Thymus (tissue), 11 donors: ENCODE measurements around the gene TAF7. TPM values are rescaled to one million over a fixed set of nuclear protein-coding genes. Genes with fewer than 3 reads are reported as not detected.
"Not testable (repeated sequence)": the region's sequence is repeated elsewhere in the genome, so short reads cannot be mapped to it uniquely, and the experiment has no call there.

Experiments used
- DNase-seq, 9 donors: peaks; one replicate each; pipeline ENCODE4 v3.0.0-alpha.2; 2013; ENCODE audit warnings: low spot score in 9 of 9, low read depth in 6 of 9, missing footprints in 1 of 9
- H3K27ac ChIP-seq, 2 donors: one replicate each; pipeline ENCODE4 v1.5.1; 2013; ENCODE audit warnings: control low read depth in 1 of 2, low read depth in 1 of 2, low read length in 1 of 2, mild to moderate bottlenecking in 1 of 2, moderate library complexity in 1 of 2
- H3K27me3 ChIP-seq, 2 donors: one replicate each; pipeline ENCODE4 v1.5.1; 2013; ENCODE audit warnings: low read length in 1 of 2; ENCODE audit not compliant: control insufficient read depth in 2 of 2, insufficient read depth in 1 of 2
- H3K36me3 ChIP-seq, 2 donors: one replicate each; pipeline ENCODE4 v1.5.1; 2013; ENCODE audit warnings: low read length in 1 of 2, mild to moderate bottlenecking in 1 of 2, moderate library complexity in 1 of 2; ENCODE audit not compliant: control insufficient read depth in 2 of 2, insufficient read depth in 2 of 2
- H3K4me1 ChIP-seq, 2 donors: one replicate each; pipeline ENCODE4 v1.5.1; 2013; ENCODE audit warnings: low read length in 2 of 2; ENCODE audit not compliant: control insufficient read depth in 2 of 2, insufficient read depth in 2 of 2
- H3K4me3 ChIP-seq, 2 donors: one replicate each; pipeline ENCODE4 v1.5.1; 2013; ENCODE audit warnings: low read length in 2 of 2, control low read depth in 1 of 2, mild to moderate bottlenecking in 1 of 2
- H3K9me3 ChIP-seq, 2 donors: one replicate each; pipeline ENCODE4 v1.5.1; 2013; ENCODE audit warnings: low read length in 1 of 2, mild to moderate bottlenecking in 1 of 2; ENCODE audit not compliant: control insufficient read depth in 2 of 2, insufficient read depth in 1 of 2
- WGBS: extraction: QIAGEN DNeasy Blood & Tissue Kit; methylation state at CpG from one replicate; pipeline ENCODE4 v1.1.7; 2013; 5-methylcytosine and 5-hydroxymethylcytosine counted together
- polyA plus RNA-seq: library from polyadenylated mRNA; stranded (reverse); fragments of 200-250 nt; gene quantifications from one replicate; pipeline ENCODE4 v1.2.3, GENCODE V29; 2013
- total RNA-seq: library from RNA; stranded (reverse); fragments of 120-200 nt; gene quantifications from one replicate; pipeline ENCODE4 v1.2.4, GENCODE V29; 2013
- donor health status: healthy.

The TAF7 gene
- total and polyA plus RNA-seq, 2 donors, result 138 to 174 TPM

GRCh38 chr5:141356950-141357349, 36.4 kb upstream of the TAF7 start:
- DNase-seq, result no peak
- Histone ChIP-seq H3K27me3 (peaks cover 3 to 49% of the 10 kb centered on the region in 2 donors), H3K4me3 (no peak overlapping the region), H3K27ac (no peak overlapping the region), H3K9me3 (peaks cover 16 to 41% of the 10 kb centered on the region in 2 donors), H3K36me3 (no peaks in the 10 kb centered on the region), H3K4me1 (peaks cover 0 to 3% of the 10 kb centered on the region in 2 donors)
- 58% methylated on average over 19 of the region's 19 CpGs for WGBS

DNA sequence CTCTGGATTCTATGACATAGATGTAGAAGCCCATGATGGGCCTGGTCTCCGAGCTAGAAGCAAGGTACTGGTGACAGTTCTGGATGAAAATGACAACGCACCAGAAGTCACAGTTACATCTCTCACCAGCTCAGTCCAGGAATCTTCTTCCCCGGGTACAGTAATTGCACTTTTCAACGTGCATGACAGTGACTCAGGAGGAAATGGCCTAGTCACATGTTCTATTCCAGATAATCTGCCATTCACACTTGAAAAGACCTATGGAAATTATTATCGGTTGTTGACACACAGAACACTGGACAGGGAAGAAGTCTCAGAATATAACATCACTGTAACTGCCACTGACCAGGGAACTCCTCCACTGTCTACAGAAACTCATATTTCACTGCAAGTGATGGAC, 35.5 kb upstream of the TAF7 start:
- no peaks in the 10 kb centered on the region for H3K36me3 ChIP-seq
- WGBS, result 70% methylated on average over 5 of the region's 5 CpGs
- H3K4me3 ChIP-seq, result no peak overlapping the region
- peaks cover 11 to 34% of the 10 kb centered on the region in 2 donors for H3K9me3 ChIP-seq
- no peak for DNase-seq
- H3K4me1 ChIP-seq, result peaks cover 0 to 3% of the 10 kb centered on the region in 2 donors
- H3K27ac ChIP-seq, result no peak overlapping the region
- peaks cover 3 to 48% of the 10 kb centered on the region in 2 donors for H3K27me3 ChIP-seq

DNA sequence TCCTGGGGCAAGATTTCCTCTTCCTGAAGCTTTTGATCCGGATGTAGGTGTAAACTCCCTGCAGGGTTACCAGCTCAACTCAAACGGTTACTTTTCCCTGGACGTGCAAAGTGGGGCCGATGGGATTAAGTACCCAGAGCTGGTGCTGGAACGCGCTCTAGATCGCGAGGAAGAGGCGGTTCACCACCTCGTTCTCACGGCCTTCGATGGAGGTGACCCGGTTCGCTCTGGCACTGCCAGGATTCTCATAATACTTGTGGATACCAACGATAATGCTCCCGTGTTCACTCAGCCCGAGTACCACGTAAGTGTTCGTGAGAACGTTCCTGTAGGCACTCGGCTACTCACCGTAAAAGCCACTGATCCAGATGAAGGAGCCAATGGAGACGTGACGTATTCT, 35.1 kb upstream of the TAF7 start:
- 59% methylated on average over 24 of the region's 24 CpGs for WGBS

DNA sequence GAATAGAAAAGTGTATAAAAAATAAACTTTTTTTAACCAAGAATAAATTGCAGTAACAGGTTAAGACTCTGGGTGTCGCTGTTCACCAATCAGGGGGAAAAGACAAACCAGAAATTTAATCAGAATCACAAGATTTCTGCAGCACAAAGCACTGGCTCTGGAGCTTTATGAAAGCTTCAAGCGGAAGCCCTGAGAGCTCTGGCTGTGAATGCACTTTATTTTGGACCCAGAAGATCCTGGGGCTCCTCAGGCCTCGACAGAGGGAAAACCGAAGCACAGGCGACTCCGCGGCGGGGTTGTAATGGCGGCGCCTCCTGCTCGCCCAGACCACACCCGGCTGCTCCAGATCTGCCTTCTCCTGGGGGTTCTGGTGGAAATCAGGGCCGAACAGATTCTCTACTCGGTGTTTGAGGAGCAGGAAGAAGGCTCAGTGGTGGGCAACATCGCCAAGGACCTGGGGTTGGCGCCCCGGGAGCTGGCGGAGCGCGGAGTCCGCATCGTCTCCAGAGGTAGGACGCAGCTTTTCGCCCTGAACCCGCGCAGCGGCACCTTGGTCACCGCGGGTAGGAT, 34.4 kb upstream of the TAF7 start, which contains the start of gene PCDHGA4:
PCDHGA4 (plus strand) TSS at position 122 of the 570 bp plus-strand sequence; CDS start at position 209, 87 bp downstream.
- 22% methylated on average over 29 of the region's 29 CpGs for WGBS
- Histone ChIP-seq H3K27me3 (peaks cover under 1 to 47% of the 10 kb centered on the region in 2 donors), H3K4me3 (no peak within 1 kb of the TSS), H3K27ac (no peak within 1 kb of the TSS), H3K4me1 (peaks cover 0 to 2% of the 10 kb centered on the region in 2 donors), H3K36me3 (no peaks in the 10 kb centered on the region), H3K9me3 (peaks cover 9 to 39% of the 10 kb centered on the region in 2 donors)
- peak in 1 of 9 donors; percentile 4 for DNase-seq

More for the DNA sequence above, 35.1 kb upstream of the TAF7 start:
- Histone ChIP-seq H3K4me3 (no peak overlapping the region), H3K36me3 (no peaks in the 10 kb centered on the region), H3K9me3 (peaks cover 11 to 37% of the 10 kb centered on the region in 2 donors), H3K27me3 (peaks cover 3 to 48% of the 10 kb centered on the region in 2 donors), H3K4me1 (peaks cover 0 to 3% of the 10 kb centered on the region in 2 donors), H3K27ac (no peak overlapping the region)
- no peak for DNase-seq

DNA sequence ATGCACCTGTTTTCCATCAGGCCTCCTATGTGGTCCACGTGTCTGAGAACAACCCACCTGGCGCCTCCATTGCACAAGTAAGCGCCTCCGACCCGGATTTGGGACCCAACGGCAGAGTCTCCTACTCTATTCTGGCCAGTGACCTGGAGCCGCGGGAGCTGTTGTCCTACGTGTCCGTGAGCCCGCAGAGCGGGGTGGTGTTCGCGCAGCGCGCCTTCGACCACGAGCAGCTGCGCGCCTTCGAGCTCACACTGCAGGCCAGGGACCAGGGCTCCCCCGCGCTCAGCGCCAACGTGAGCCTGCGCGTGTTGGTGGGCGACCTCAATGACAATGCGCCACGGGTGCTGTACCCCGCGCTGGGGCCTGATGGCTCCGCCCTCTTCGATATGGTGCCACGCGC, 31.0 kb upstream of the TAF7 start:
- peaks cover 6 to 32% of the 10 kb centered on the region in 2 donors for H3K9me3 ChIP-seq
- no peak for DNase-seq

DNA sequence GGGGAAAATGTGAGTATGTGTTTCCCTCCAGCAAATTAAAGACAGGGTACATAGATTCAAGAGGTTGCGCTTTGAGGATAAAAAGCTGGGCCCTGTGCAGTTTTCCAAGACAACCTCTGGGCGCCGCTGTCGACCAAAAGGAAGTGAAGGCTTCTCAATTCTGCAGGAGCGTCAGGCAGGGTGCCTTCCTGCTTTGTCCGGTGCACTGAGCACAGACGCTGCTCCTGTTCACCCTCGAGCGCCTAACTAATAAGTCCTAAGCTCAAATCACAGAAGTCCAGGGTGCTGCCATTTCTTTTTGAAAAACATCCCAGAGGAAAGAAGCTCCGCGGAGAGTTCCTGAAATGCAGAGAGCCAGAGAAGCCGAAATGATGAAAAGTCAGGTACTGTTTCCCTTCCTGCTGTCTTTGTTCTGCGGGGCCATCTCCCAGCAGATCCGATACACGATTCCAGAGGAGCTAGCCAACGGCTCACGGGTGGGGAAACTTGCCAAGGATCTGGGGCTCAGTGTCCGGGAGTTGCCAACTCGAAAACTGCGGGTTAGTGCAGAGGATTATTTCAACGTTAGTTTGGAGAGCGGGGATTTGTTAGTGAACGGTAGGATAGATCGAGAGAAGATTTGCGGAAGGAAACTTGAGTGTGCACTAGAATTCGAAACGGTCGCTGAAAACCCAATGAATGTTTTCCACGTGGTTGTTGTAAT, 29.5 kb upstream of the TAF7 start, which contains the start of gene PCDHGB1:
PCDHGB1 (plus strand) TSS at position 183 of the 703 bp plus-strand sequence; CDS start at position 345, 162 bp downstream.
- Histone ChIP-seq H3K36me3 (no peaks in the 10 kb centered on the region), H3K27ac (no peak within 1 kb of the TSS), H3K4me3 (no peak within 1 kb of the TSS), H3K27me3 (peaks cover 0 to 32% of the 10 kb centered on the region in 2 donors), H3K4me1 (no peaks in the 10 kb centered on the region), H3K9me3 (peaks cover 4 to 26% of the 10 kb centered on the region in 2 donors)
- DNase-seq, result peak in 2 of 9 donors; percentile 18 to 43
- WGBS, result 34% methylated on average over 29 of the region's 29 CpGs

More for the DNA sequence above, 31.0 kb upstream of the TAF7 start:
- Histone ChIP-seq H3K27me3 (peaks cover 0 to 38% of the 10 kb centered on the region in 2 donors), H3K4me3 (no peak overlapping the region), H3K27ac (no peak overlapping the region), H3K36me3 (no peaks in the 10 kb centered on the region), H3K4me1 (no peaks in the 10 kb centered on the region)
- 49% methylated on average over 32 of the region's 36 CpGs for whole genome bisulfite sequencing

GRCh38 chr5:141346017-141346416, 25.4 kb upstream of the TAF7 start:
- Histone ChIP-seq H3K27me3 (peaks cover 0 to 24% of the 10 kb centered on the region in 2 donors), H3K9me3 (peaks cover 11 to 30% of the 10 kb centered on the region in 2 donors)
- not testable (repeated sequence) for DNase-seq, H3K4me3 ChIP-seq, H3K4me1 ChIP-seq, H3K36me3 ChIP-seq, H3K27ac ChIP-seq
- 54% methylated on average over 24 of the region's 35 CpGs for WGBS

- H3K4me3 ChIP-seq, result no peak overlapping the region
- H3K27me3 ChIP-seq, result peaks cover 0 to 20% of the 10 kb centered on the region in 2 donors
- H3K9me3 ChIP-seq, result peaks cover 9 to 25% of the 10 kb centered on the region in 2 donors
- no peaks in the 10 kb centered on the region for H3K4me1 ChIP-seq
- DNase-seq, result no peak
- H3K27ac ChIP-seq, result no peak overlapping the region
- 47% methylated on average over 20 of the region's 20 CpGs for WGBS
- H3K36me3 ChIP-seq, result no peaks in the 10 kb centered on the region
These were observed 24.7 kb upstream of the TAF7 start for GRCh38 chr5:141345327-141345726.

DNA sequence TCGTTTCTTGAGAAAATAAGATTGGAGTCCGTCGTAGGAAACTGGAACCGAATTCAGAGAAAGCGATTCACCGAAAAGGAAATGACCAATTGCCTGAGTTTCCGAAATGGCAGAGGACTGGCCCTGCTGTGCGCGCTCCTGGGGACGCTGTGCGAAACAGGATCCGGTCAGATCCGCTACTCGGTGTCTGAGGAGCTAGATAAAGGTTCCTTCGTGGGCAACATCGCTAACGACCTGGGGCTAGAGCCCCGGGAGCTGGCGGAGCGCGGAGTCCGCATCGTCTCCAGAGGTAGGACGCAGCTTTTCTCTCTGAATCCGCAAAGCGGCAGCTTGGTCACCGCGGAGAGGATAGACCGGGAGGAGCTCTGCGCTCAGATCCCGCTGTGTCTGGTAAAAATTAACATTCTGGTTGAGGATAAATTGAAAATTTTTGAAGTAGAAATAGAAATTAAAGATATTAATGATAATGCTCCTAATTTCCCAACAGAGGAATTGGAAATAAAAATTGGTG, 23.4 kb upstream of the TAF7 start:
- H3K4me3 ChIP-seq, result no peak overlapping the region
- 37% methylated on average over 31 of the region's 31 CpGs for WGBS
- DNase-seq, result no peak
- H3K27ac ChIP-seq, result no peak overlapping the region
- peaks cover 13 to 31% of the 10 kb centered on the region in 2 donors for H3K9me3 ChIP-seq
- no peaks in the 10 kb centered on the region for H3K36me3 ChIP-seq
- H3K4me1 ChIP-seq, result no peaks in the 10 kb centered on the region
- peaks cover 0 to 28% of the 10 kb centered on the region in 2 donors for H3K27me3 ChIP-seq
